Measurements from ENCODE around the gene TMIE.

DNA sequence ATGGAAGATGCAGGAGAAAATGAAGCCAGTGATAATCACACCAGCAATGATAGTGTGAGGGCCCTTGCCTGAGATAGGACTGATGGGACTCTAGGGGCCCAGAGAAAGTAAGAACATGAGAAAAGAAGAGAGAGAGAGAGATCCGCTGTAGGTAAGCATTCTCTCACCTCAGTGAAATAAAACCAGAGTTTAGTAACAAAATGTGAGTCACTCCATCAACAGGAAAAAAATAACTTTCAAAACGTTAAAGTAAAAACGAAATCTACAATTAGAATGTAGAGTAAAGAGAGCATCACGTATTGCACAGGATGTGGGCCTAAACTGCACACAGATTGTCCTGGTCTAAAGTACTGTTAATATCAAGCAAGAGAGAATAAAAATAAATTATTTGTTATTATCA, 23.2 kb downstream of the TMIE start:
- TF ChIP-seq, protein P1, sequence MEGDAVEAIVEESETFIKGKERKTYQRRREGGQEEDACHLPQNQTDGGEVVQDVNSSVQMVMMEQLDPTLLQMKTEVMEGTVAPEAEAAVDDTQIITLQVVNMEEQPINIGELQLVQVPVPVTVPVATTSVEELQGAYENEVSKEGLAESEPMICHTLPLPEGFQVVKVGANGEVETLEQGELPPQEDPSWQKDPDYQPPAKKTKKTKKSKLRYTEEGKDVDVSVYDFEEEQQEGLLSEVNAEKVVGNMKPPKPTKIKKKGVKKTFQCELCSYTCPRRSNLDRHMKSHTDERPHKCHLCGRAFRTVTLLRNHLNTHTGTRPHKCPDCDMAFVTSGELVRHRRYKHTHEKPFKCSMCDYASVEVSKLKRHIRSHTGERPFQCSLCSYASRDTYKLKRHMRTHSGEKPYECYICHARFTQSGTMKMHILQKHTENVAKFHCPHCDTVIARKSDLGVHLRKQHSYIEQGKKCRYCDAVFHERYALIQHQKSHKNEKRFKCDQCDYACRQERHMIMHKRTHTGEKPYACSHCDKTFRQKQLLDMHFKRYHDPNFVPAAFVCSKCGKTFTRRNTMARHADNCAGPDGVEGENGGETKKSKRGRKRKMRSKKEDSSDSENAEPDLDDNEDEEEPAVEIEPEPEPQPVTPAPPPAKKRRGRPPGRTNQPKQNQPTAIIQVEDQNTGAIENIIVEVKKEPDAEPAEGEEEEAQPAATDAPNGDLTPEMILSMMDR (optimal IDR thresholded peaks at IDR 0.05 in 1 of 3, IDR thresholded peaks at IDR 0.05 in 1 of 3, conservative IDR thresholded peaks at IDR 0.05 in 1 of 3; ENCODE audit: extremely low read depth in 1 of 3, insufficient read depth in 2 of 3, low read length in 3 of 3) = no peak
- TF ChIP-seq EZH2 (IDR thresholded peaks at IDR 0.05; ENCODE audit: low read length) = no peak
